Measurements from ENCODE around the gene HAGHL.

The HAGHL gene

DNA sequence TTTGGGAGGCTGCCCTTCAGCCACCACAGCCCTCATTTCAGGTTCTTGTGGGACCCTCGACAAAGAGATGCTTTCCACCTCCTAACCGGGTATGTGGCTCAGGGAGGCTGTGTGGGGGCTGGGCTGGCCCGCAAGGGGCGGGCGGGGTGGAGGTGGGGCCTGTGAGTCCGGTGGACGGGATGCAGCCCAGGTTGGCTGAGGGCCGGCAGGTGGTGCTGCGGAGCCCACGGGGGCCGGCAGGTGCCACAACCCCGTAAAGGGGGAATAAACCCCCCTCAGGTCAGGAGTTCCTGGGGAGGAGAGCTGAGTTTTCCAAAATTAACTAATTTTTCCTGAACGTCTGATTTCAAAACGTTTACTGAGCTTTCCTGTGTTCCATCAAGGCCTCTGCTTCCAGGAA lies 18.8 kb downstream of the HAGHL start:
- DNase-seq (ENCODE audit: low read depth in 2 of 2), result no peak
- TF ChIP-seq, protein P1, sequence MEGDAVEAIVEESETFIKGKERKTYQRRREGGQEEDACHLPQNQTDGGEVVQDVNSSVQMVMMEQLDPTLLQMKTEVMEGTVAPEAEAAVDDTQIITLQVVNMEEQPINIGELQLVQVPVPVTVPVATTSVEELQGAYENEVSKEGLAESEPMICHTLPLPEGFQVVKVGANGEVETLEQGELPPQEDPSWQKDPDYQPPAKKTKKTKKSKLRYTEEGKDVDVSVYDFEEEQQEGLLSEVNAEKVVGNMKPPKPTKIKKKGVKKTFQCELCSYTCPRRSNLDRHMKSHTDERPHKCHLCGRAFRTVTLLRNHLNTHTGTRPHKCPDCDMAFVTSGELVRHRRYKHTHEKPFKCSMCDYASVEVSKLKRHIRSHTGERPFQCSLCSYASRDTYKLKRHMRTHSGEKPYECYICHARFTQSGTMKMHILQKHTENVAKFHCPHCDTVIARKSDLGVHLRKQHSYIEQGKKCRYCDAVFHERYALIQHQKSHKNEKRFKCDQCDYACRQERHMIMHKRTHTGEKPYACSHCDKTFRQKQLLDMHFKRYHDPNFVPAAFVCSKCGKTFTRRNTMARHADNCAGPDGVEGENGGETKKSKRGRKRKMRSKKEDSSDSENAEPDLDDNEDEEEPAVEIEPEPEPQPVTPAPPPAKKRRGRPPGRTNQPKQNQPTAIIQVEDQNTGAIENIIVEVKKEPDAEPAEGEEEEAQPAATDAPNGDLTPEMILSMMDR (IDR thresholded peaks at IDR 0.05; ENCODE audit: low read depth, low read length), result peak; percentile 20

GRCh38 chr16:746637-747036 lies 19.7 kb downstream of the HAGHL start:
- TF ChIP-seq, protein P1 (IDR thresholded peaks at IDR 0.05; ENCODE audit: low read depth, low read length), result no peak
- H3K4me3 ChIP-seq (replicated peaks in 1 of 2; ENCODE audit: low read depth in 2 of 2, low read length in 2 of 2), result no peak overlapping the region
- DNase-seq (ENCODE audit: low read depth in 2 of 2), result no peak

More for the DNA sequence above, 18.8 kb downstream of the HAGHL start:
- no peak overlapping the region for H3K4me3 ChIP-seq (replicated peaks in 1 of 2; ENCODE audit: low read depth in 2 of 2, low read length in 2 of 2)

- H3K4me3 ChIP-seq (replicated peaks in 1 of 2; ENCODE audit: low read depth in 2 of 2, low read length in 2 of 2), result no peak overlapping the region
- no peak for DNase-seq (ENCODE audit: low read depth in 2 of 2)
- TF ChIP-seq, protein P1 (IDR thresholded peaks at IDR 0.05; ENCODE audit: low read depth, low read length), result no peak
Measured at GRCh38 chr16:747978-748746, 21.3 kb downstream of the HAGHL start.

- TF ChIP-seq, protein P1 (IDR thresholded peaks at IDR 0.05; ENCODE audit: low read depth, low read length), result no peak
- peak; percentile 84 to 85 for DNase-seq (ENCODE audit: low read depth in 2 of 2)
- no peak overlapping the region for H3K4me3 ChIP-seq (replicated peaks in 1 of 2; ENCODE audit: low read depth in 2 of 2, low read length in 2 of 2)
Measured at GRCh38 chr16:749010-749409, 22.1 kb downstream of the HAGHL start.

GRCh38 chr16:750485-750884 lies 23.6 kb downstream of the HAGHL start:
- TF ChIP-seq, protein P1 (IDR thresholded peaks at IDR 0.05; ENCODE audit: low read depth, low read length), result no peak
- H3K4me3 ChIP-seq (replicated peaks in 1 of 2; ENCODE audit: low read depth in 2 of 2, low read length in 2 of 2), result no peak overlapping the region
- no peak for DNase-seq (ENCODE audit: low read depth in 2 of 2)

DNA sequence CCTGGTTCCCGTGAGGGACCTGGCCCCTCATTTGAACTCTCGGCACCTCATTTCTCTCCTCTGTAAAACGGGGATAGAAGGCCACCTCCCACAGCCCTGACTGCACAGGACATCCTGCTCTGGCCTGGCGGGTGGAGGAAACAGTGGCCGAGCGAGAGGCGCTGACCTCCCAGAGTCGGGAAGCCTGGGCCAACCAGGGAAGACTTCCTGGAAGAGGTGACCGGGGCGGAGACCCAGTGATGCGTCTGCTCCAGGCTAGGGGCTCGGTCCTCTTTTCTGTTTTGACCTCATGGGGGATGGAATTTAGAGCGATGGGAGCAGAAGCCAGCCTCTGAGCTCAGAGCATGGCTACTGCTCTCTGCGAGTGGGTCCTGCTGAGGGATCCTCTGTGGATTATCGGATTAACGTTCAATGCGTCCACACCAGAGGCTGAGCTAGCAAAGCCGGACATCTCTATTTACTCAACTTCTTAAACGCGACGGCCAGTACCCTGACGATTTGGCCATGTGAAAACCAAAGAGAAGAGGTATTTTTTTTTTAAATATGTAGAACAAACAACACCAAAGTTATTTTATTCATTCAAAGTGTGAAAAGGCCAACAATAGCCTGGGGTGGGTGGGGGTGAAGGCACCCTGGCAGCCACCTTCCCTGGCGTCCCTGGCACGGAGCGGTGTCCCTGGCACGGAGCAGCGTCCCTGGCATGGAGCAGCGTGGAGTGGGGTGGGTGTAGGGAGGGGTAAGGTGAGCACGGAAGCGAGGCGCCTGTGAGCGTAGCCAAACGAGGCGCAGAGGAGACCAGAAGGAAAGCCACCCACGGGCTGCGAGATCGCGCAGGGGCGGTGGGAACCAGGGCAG lies 24.5 kb downstream of the HAGHL start:
- no peak overlapping the region for H3K4me3 ChIP-seq (replicated peaks in 1 of 2; ENCODE audit: low read depth in 2 of 2, low read length in 2 of 2)
- DNase-seq (ENCODE audit: low read depth in 2 of 2), result no peak
- TF ChIP-seq, protein P1 (IDR thresholded peaks at IDR 0.05; ENCODE audit: low read depth, low read length), result no peak

All from cardiac fibroblast (primary cell).